ENCODE data around the gene VPS29.

The VPS29 gene

DNA sequence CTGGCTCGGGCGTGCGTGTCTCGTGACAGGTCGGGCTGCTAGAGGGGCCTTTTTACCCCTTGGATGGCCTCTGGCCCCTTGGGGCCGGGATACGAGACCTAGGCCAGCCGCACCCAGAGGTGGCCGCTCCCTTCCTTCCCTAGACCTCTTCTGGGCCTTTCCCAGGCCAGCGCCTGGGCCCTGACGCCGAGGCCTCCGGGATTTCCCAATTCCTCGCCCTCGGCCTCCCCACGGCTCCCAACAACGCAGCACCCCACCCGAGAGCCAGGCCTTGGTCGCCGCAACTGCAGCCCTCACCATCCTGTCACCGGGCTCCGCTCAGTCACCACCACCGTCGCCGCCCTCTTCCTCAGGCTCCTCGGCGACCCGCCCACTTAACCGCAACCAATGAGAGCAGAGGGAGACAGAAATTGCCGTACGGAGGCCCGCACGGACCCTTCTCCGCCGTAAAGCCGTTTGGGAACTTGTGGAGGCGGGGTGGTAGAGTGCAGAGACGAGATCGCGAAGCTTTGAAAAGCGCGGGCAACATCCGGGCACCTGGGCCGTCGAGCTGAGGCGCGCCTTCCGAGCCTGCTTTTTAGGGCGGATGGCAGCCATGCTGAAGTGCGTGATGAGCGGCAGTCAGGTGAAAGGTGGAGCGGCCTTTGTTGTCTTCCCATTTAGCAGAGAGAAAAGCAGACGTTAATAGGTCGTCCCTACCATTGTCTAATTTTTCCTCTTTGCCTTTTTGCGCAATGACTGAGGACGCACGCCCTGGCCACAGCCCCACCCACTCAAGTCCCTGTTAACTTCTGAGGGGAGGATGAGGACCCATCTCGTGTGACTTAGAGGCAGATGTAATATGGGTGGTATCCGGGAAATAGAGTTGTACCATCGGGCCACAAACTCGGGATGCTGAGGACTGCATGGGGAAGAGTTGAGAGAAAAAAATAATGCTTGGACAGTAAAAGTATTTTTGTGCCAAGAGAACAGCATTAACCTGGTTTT is at the start of gene VPS29, which contains the start of gene RAD9B:
TSS of gene VPS29 (minus strand) at position 360 of the 987 bp plus-strand sequence. CDS start at position 300, 60 bp downstream.
TSS of gene RAD9B (plus strand) at position 580 of the 987 bp plus-strand sequence. CDS start at position 587, 7 bp downstream.
- POLR2A ChIA-PET = interaction anchor here (1.0 kb wide), 1 partner anchor 34 kb away, joined by 4 read pairs; the partner anchor contains the start of gene GPN3
- CTCF ChIA-PET = interaction anchor here (0.7 to 26.6 kb wide), 5 partner anchors 11 to 99 kb away, joined by 3 to 671 read pairs (median 3); partner anchors contain the start of gene ARPC3
- H3K4me3 ChIP-seq (ENCODE audit: low read depth, low read length) = peak within 1 kb of the TSS; percentile 96
- peak; percentile 89 for DNase-seq (ENCODE audit: low read depth, low spot score)
- TF ChIP-seq, protein P1, sequence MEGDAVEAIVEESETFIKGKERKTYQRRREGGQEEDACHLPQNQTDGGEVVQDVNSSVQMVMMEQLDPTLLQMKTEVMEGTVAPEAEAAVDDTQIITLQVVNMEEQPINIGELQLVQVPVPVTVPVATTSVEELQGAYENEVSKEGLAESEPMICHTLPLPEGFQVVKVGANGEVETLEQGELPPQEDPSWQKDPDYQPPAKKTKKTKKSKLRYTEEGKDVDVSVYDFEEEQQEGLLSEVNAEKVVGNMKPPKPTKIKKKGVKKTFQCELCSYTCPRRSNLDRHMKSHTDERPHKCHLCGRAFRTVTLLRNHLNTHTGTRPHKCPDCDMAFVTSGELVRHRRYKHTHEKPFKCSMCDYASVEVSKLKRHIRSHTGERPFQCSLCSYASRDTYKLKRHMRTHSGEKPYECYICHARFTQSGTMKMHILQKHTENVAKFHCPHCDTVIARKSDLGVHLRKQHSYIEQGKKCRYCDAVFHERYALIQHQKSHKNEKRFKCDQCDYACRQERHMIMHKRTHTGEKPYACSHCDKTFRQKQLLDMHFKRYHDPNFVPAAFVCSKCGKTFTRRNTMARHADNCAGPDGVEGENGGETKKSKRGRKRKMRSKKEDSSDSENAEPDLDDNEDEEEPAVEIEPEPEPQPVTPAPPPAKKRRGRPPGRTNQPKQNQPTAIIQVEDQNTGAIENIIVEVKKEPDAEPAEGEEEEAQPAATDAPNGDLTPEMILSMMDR (IDR thresholded peaks at IDR 0.05; ENCODE audit: insufficient read depth, low read length, missing control alignments) = no peak

DNA sequence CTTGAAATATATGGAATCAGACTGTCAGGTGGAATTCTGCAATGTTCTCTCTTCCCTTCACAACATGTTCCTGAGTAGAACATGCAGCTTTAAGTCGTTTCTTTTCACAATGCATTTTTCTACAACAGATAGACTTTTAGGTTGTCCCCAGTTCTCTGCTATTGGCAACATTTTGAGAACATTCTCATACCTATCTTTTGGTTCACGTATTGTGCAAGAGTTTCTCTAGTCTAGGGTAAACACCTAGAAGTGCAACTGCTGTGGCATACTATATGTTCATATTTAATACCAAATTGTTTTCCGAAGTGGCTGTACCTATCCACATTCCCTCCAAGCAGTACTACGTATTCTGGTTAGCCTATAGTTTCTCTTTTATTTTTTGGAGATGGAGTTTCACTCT is 49.1 kb upstream of the VPS29 start:
- CTCF ChIA-PET = interaction anchor here (1.0 to 9.6 kb wide), 16 partner anchors 7 to 75 kb away, joined by 3 to 161 read pairs (median 8); no protein-coding TSS in a partner anchor
- H3K4me3 ChIP-seq (ENCODE audit: low read depth, low read length) = no peak overlapping the region
- DNase-seq (ENCODE audit: low read depth, low spot score) = no peak
- TF ChIP-seq, protein P1 (IDR thresholded peaks at IDR 0.05; ENCODE audit: insufficient read depth, low read length, missing control alignments) = no peak
- POLR2A ChIA-PET = no interaction called here

DNA sequence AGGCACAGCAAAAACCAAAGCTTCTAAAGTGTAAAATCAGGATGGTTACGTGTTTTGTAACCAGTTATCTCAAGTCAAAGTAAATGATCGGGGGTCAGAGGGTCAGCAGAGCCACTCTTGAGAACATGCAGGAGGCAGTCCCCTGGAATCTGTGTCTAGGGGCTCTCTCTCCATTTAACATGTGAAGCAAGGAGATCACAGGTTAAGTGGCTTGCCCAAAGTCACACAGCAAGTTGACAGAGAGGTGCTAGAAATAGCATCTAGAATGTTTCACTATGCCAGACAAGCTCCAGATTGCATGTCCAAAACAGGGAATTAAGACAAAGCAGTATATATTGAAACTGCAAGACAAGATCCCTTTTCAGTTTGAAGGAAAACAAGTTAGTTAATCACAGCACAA is 47.8 kb upstream of the VPS29 start:
- ChIA-PET CTCF (interaction anchor here (0.9 to 9.6 kb wide), 10 partner anchors 11 to 847 kb away, joined by 3 to 161 read pairs (median 4); no protein-coding TSS in a partner anchor), POLR2A (no interaction called here)
- TF ChIP-seq, protein P1 (IDR thresholded peaks at IDR 0.05; ENCODE audit: insufficient read depth, low read length, missing control alignments) = no peak
- DNase-seq (ENCODE audit: low read depth, low spot score) = no peak
- H3K4me3 ChIP-seq (ENCODE audit: low read depth, low read length) = no peak overlapping the region

DNA sequence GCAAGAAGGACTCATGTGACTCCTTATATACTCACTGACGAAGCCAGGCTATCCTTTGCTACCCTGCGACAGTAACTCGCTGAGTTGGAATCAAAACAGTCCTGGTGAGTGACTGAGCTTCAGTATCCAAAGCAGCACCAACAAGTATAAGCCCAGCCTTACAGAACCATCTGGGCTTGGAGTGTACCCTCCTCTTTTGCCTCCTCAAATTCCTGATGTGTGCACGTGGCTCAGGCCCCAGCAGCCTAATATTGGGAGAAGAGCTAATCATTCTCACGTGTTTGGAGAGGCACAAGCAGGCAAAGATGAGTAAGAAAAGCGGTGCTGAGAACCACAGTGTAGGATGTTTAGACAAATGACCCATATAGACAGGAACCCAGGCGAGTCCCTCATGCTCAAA is 46.8 kb upstream of the VPS29 start:
- TF ChIP-seq, protein P1 (IDR thresholded peaks at IDR 0.05; ENCODE audit: insufficient read depth, low read length, missing control alignments) = no peak
- POLR2A ChIA-PET = no interaction called here
- CTCF ChIA-PET = interaction anchor here (0.7 to 9.6 kb wide), 15 partner anchors 9 to 848 kb away, joined by 3 to 161 read pairs (median 3); partner anchors contain the start of gene FAM216A
- no peak overlapping the region for H3K4me3 ChIP-seq (ENCODE audit: low read depth, low read length)
- DNase-seq (ENCODE audit: low read depth, low spot score) = no peak

DNA sequence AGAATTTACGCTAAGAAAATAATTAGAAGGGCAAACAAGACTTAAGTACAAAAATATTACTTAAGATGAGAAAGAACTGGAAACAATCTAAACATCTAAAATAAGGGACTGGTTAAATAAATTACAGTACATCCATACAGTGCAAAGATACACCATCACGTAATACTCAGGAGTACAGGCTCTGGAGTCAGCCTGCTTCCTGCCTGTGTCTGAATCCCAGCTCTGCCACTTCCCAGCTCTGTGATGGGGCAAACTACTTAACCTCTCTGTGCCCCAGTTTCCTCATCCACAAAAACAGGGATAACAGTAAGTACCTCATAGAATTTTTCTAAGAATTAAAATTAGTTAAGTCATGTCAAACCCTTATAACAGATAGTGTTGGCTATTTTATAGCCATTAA is 45.2 kb upstream of the VPS29 start:
- TF ChIP-seq, protein P1 (IDR thresholded peaks at IDR 0.05; ENCODE audit: insufficient read depth, low read length, missing control alignments) = no peak
- ChIA-PET CTCF (interaction anchor here (1.1 to 9.6 kb wide), 3 partner anchors 34 to 54 kb away, joined by 3 to 161 read pairs (median 8); no protein-coding TSS in a partner anchor), POLR2A (interaction anchor here (0.6 kb wide), 1 partner anchor 97 kb away, joined by 3 read pairs; the partner anchor contains the start of gene ARPC3)
- DNase-seq (ENCODE audit: low read depth, low spot score) = no peak
- no peak overlapping the region for H3K4me3 ChIP-seq (ENCODE audit: low read depth, low read length)
